HUES64 (cell line): ENCODE measurements around the gene GRAMD1B. TPM values are rescaled to one million over a fixed set of nuclear protein-coding genes. Genes with fewer than 3 reads are reported as not detected.

ENCODE experiments used
- H3K27ac ChIP-seq: 2 replicates; pipeline ENCODE4 v1.7.0; 2013; ENCODE audit warnings: low read depth, low read length, inconsistent platforms
- H3K27me3 ChIP-seq: 2 replicates; pipeline ENCODE4 v1.6.1; 2013; ENCODE audit warnings: mild to moderate bottlenecking, low read length; ENCODE audit not compliant: insufficient read depth
- H3K36me3 ChIP-seq: 2 replicates; pipeline ENCODE4 v1.6.1; 2013; ENCODE audit warnings: mild to moderate bottlenecking, low read length; ENCODE audit not compliant: insufficient read depth
- H3K4me1 ChIP-seq: 2 replicates; pipeline ENCODE4 v1.6.1; 2013; ENCODE audit warnings: mild to moderate bottlenecking, low read length, moderate library complexity; ENCODE audit not compliant: insufficient read depth
- H3K4me3 ChIP-seq: 2 replicates; pipeline ENCODE4 v1.5.1; 2013; ENCODE audit warnings: mild to moderate bottlenecking, low read length, moderate library complexity
- H3K9ac ChIP-seq: 2 replicates; pipeline ENCODE4 v1.6.1; 2013; ENCODE audit warnings: mild to moderate bottlenecking, low read depth, low read length
- H3K9me3 ChIP-seq: 2 replicates; pipeline ENCODE4 v1.6.1; 2013; ENCODE audit warnings: low read depth, low read length; ENCODE audit not compliant: insufficient read depth
- WGBS: fragments of 150-250, 120-280 bp; methylation state at CpG from one replicate; pipeline ENCODE4 v1.1.7; 2013; ENCODE audit warnings: missing lambda C conversion rate; 5-methylcytosine and 5-hydroxymethylcytosine counted together
- polyA plus RNA-seq, 2 experiments: library from polyadenylated mRNA; stranded (reverse); fragments of 50-300 nt; gene quantifications; one replicate each; pipeline ENCODE4 v1.2.3, GENCODE V29; 2013

GRAMD1B gene
- 8.1 TPM for polyA plus RNA-seq (2013, experiment 1 of 2)
- 9.3 TPM for polyA plus RNA-seq (2013, experiment 2 of 2)

DNA sequence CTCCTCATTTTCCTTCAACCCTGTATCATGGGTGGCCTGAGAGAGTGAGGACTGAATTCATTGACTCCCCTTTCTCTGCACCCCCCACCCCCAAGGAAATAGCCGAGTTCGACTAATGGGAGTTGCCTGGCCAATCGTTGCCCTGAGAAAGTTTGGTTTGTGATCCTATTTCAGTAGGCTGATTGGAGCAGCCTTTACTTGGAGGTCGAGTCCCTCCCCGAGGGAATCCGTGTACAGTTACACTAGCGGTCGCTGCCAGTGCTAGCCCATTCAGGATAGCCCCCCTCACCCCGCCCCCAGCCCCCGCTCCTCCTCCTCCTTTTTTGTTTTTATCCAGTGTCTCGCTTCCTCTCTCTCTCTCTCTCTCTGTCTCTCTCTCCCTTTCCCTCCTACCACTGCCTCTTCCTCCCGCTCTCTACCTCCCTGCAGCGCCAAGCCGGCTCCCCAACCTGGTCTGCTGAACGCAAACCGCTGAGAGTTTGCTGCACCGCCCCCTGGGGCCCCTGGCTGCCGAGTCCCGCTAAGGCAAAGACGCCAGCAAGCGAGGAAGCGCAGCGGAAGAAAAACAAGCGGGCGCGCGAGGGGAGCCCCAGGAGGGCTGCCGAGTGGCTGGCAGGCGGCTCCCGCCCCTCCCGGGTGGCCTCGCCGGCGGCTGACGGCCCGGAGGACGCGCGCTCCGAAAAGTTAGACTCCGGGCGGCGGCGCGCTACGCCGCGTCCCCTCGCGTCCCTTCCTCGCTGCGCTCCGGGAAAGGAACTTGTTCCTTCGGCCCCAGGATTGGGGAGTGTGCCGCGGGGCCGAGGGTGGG, at the start of gene GRAMD1B:
GRAMD1B (plus strand) TSS at position 357 of the 808 bp plus-strand sequence. CDS start 524 bp downstream, outside the sequence.
- under 1% methylated on average over 57 of the region's 57 CpGs for WGBS
- Histone ChIP-seq H3K36me3 (no peaks in the 10 kb centered on the region), H3K27me3 (peaks cover 56% of the 10 kb centered on the region), H3K27ac (peak within 1 kb of the TSS; percentile 76), H3K4me1 (peaks cover 41% of the 10 kb centered on the region), H3K9me3 (no peaks in the 10 kb centered on the region), H3K4me3 (peak within 1 kb of the TSS; percentile 70), H3K9ac (peak within 1 kb of the TSS; percentile 68)

DNA sequence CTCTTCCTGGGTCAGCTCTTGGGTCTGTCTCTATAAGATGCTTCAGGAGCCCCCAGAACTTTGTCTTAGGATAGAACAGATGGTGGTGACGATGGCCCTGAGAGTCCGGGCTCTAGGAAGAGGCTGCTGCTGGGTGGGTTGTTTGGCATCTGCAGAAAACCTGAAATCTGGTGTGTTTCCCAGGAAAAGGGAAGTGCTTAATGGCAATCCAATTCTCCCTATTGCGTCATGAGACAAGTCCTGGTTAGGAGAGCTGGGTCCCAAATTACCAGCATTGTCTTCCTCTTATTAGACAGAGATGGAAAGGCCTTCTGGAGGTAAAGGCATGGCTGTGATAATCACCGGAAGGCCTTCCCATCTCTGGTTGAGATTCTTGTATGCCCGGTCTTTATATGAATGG, 48.9 kb upstream of the GRAMD1B start:
- Histone ChIP-seq H3K27ac (no peak overlapping the region), H3K4me1 (peaks cover 24% of the 10 kb centered on the region), H3K9ac (no peak overlapping the region), H3K4me3 (no peak overlapping the region), H3K27me3 (no peaks in the 10 kb centered on the region), H3K9me3 (no peaks in the 10 kb centered on the region), H3K36me3 (no peaks in the 10 kb centered on the region)
- WGBS: 94% methylated on average over 5 of the region's 5 CpGs

- Histone ChIP-seq H3K4me3 (no peak overlapping the region), H3K36me3 (no peaks in the 10 kb centered on the region), H3K27ac (no peak overlapping the region), H3K9ac (no peak overlapping the region), H3K9me3 (no peaks in the 10 kb centered on the region), H3K27me3 (no peaks in the 10 kb centered on the region), H3K4me1 (peaks cover 17% of the 10 kb centered on the region)
- WGBS: 88% methylated on average over 4 of the region's 4 CpGs
Measured at GRCh38 chr11:123381817-123382554, 48.1 kb upstream of the GRAMD1B start.

DNA sequence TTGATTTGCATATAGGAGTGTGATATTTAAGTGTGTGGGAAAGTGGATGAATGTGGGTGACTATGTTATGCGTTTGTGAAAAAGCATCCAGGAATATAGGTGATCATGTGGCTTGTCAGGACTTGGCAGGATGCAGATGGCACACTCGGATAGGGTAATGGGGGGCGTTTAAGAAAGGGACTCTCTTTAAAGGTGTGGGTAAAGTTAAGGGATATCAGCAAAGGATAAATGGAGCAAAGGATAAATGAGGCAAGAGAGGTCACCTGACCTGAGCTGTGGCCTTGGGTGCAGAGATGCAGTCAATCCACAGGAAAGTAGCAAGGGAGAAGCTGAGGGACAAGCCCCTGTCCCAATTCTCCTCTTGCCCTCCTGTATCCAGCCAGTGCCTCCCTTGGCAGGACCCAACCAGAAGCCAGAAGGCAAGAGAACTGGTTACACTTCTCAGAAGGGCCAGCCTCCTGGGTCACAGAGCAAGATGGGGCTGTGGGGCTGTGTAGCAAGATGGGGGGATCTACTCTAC, 47.5 kb upstream of the GRAMD1B start:
- Histone ChIP-seq H3K27me3 (no peaks in the 10 kb centered on the region), H3K9me3 (no peaks in the 10 kb centered on the region), H3K9ac (no peak overlapping the region), H3K27ac (no peak overlapping the region), H3K36me3 (no peaks in the 10 kb centered on the region), H3K4me1 (peaks cover 12% of the 10 kb centered on the region), H3K4me3 (no peak overlapping the region)
- WGBS: 91% methylated on average over 3 of the region's 3 CpGs

GRCh38 chr11:123384116-123384515, 46.0 kb upstream of the GRAMD1B start:
- H3K36me3 ChIP-seq: no peaks in the 10 kb centered on the region
- no peak overlapping the region for H3K27ac ChIP-seq
- H3K9me3 ChIP-seq: no peaks in the 10 kb centered on the region
- H3K4me3 ChIP-seq: no peak overlapping the region
- no peak overlapping the region for H3K9ac ChIP-seq
- no peaks in the 10 kb centered on the region for H3K4me1 ChIP-seq
- H3K27me3 ChIP-seq: no peaks in the 10 kb centered on the region

DNA sequence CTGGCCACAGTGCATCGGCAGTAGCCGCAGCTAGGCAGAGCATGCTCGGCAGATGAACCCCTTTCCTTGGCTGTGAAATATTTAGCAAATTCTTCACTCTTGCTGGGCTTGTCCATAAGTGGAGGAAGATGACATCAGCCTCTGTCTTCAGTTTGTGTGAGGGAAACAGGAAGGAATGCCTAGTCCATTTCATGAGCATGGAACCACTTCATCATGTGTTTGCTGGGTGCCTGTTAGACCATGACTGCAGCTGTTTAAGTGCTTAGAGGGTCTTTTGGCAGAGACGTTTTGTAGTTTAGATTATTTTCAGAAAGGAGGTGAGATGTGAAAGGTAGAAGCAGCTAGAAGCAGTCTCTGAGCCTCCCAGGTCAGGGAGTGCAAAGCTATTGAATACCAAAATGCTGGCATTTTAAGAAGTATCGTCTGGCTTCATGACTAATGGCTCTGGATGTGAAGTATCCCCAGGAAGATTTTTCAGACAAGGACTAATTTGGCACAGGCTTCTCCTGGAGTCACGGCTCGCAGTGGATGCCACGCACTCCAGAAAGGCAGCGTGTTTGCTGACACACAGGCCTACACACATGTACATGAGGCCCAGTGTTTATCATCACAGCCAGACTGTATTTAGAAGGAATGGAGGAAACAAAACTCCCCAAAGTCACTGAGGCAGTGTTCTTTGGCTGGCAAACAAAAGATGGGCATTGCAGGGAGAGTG, 43.1 kb upstream of the GRAMD1B start:
- no peaks in the 10 kb centered on the region for H3K36me3 ChIP-seq
- no peak overlapping the region for H3K27ac ChIP-seq
- H3K4me1 ChIP-seq: no peaks in the 10 kb centered on the region
- H3K9ac ChIP-seq: no peak overlapping the region
- H3K27me3 ChIP-seq: no peaks in the 10 kb centered on the region
- H3K9me3 ChIP-seq: no peaks in the 10 kb centered on the region
- no peak overlapping the region for H3K4me3 ChIP-seq
- 92% methylated on average over 9 of the region's 9 CpGs for WGBS

GRCh38 chr11:123388640-123389039, 41.4 kb upstream of the GRAMD1B start:
- Histone ChIP-seq H3K27ac (no peak overlapping the region), H3K36me3 (no peaks in the 10 kb centered on the region), H3K4me1 (peaks cover 3% of the 10 kb centered on the region), H3K9ac (no peak overlapping the region), H3K9me3 (no peaks in the 10 kb centered on the region), H3K4me3 (no peak overlapping the region), H3K27me3 (no peaks in the 10 kb centered on the region; the same call in 1 of the 2 replicates)
- 87% methylated on average over 4 of the region's 4 CpGs for WGBS

DNA sequence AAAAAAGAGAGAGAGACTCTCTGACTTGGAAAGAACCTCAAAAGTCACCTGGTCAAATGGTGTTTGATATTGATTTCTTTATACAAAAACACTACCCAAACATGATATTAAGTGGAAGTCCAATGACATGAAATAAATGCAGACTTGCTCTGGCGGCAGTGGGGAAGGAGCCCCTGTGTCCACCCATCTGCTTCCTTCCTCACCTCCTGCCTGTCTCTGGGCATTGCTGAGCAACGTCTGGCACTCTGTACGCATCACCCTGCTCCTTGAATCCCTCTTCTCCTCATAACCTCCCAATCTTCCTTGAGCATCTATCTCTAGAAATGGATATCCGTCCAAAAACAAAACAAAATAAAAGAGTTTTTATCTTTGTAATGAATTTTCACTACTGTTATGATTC, 39.9 kb upstream of the GRAMD1B start:
- Histone ChIP-seq H3K4me1 (peaks cover 6% of the 10 kb centered on the region), H3K27me3 (no peaks in the 10 kb centered on the region; the same call in 1 of the 2 replicates), H3K9me3 (no peaks in the 10 kb centered on the region), H3K36me3 (no peaks in the 10 kb centered on the region), H3K27ac (no peak overlapping the region), H3K4me3 (no peak overlapping the region), H3K9ac (no peak overlapping the region)
- 91% methylated on average over 3 of the region's 4 CpGs for WGBS

GRCh38 chr11:123391646-123392348, 38.3 kb upstream of the GRAMD1B start:
- H3K9ac ChIP-seq: no peak overlapping the region
- 91% methylated on average over 6 of the region's 6 CpGs for WGBS

GRCh38 chr11:123392431-123392830, 37.6 kb upstream of the GRAMD1B start:
- Histone ChIP-seq H3K36me3 (no peaks in the 10 kb centered on the region), H3K27ac (no peak overlapping the region), H3K9ac (no peak overlapping the region), H3K27me3 (no peaks in the 10 kb centered on the region; the same call in 1 of the 2 replicates), H3K4me1 (peaks cover 6% of the 10 kb centered on the region), H3K4me3 (no peak overlapping the region), H3K9me3 (no peaks in the 10 kb centered on the region)

More at GRCh38 chr11:123391646-123392348, 38.3 kb upstream of the GRAMD1B start:
- H3K4me3 ChIP-seq: no peak overlapping the region
- H3K27ac ChIP-seq: no peak overlapping the region
- H3K4me1 ChIP-seq: peaks cover 6% of the 10 kb centered on the region
- no peaks in the 10 kb centered on the region for H3K36me3 ChIP-seq
- H3K9me3 ChIP-seq: no peaks in the 10 kb centered on the region
- no peaks in the 10 kb centered on the region; the same call in 1 of the 2 replicates for H3K27me3 ChIP-seq
